ENCODE data around the gene HMX3.

DNA sequence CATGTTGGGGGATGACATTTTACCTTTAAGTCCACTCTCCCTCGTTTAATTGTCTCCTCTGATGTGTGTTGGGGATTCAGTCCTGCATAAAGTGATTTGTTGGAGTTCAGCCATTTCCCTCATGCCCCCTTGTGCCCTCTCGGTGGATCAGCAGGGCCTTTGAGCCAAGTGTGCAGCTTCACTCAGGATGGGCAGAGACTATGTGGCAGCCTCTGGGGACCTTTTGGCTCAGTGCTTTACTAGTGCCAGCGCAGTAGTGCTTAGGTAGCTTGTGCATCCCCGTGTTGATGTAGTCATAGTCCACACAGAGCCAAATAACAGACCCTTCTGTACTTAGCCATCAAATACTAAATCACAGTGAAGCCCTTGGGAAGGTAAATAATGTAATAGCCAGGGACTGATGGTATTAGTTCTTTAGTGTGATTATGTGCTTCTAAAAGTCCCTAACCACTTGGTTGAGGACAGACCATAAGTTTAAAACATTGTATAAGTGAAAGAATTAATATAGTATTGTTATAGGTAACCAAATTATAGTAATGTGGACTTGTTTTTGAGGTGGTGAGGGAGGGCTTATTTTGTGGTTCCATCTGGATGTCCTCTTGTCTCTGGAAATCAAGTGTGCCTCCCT, 29.8 kb downstream of the HMX3 start:
- TF ChIP-seq, protein P1, sequence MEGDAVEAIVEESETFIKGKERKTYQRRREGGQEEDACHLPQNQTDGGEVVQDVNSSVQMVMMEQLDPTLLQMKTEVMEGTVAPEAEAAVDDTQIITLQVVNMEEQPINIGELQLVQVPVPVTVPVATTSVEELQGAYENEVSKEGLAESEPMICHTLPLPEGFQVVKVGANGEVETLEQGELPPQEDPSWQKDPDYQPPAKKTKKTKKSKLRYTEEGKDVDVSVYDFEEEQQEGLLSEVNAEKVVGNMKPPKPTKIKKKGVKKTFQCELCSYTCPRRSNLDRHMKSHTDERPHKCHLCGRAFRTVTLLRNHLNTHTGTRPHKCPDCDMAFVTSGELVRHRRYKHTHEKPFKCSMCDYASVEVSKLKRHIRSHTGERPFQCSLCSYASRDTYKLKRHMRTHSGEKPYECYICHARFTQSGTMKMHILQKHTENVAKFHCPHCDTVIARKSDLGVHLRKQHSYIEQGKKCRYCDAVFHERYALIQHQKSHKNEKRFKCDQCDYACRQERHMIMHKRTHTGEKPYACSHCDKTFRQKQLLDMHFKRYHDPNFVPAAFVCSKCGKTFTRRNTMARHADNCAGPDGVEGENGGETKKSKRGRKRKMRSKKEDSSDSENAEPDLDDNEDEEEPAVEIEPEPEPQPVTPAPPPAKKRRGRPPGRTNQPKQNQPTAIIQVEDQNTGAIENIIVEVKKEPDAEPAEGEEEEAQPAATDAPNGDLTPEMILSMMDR (IDR thresholded peaks at IDR 0.05), result no peak
- no peak for TF ChIP-seq POLR2A (IDR thresholded peaks at IDR 0.05)

Data from Peyer's patch (tissue), 4 donors.